ENCODE measurements around the gene MTHFS.
A peak's percentile ranks its signal among the peaks of the same experiment; 100 is the strongest.

MTHFS gene

GRCh38 chr15:79853492-79854328 is 43.1 kb downstream of the MTHFS start:
- DNase-seq (ENCODE audit: low read depth): peak; percentile 95
- H3K4me3 ChIP-seq (ENCODE audit: low read depth, low read length): no peak overlapping the region
- TF ChIP-seq CTCF (conservative IDR thresholded peaks at IDR 0.05; ENCODE audit: low read depth, low read length): peak; percentile 100

GRCh38 chr15:79849789-79850188 is 47.0 kb downstream of the MTHFS start:
- peak; percentile 74 for DNase-seq (ENCODE audit: low read depth)
- peak; percentile 92 for TF ChIP-seq CTCF (conservative IDR thresholded peaks at IDR 0.05; ENCODE audit: low read depth, low read length)
- H3K4me3 ChIP-seq (ENCODE audit: low read depth, low read length): no peak overlapping the region

GRCh38 chr15:79846539-79846938 is 50.3 kb downstream of the MTHFS start:
- no peak for TF ChIP-seq CTCF (conservative IDR thresholded peaks at IDR 0.05; ENCODE audit: low read depth, low read length)
- H3K4me3 ChIP-seq (ENCODE audit: low read depth, low read length): no peak overlapping the region
- no peak for DNase-seq (ENCODE audit: low read depth)

- H3K4me3 ChIP-seq (ENCODE audit: low read depth, low read length): no peak overlapping the region
- TF ChIP-seq CTCF (conservative IDR thresholded peaks at IDR 0.05; ENCODE audit: low read depth, low read length): no peak
- DNase-seq (ENCODE audit: low read depth): no peak
These were observed 52.6 kb downstream of the MTHFS start for GRCh38 chr15:79844221-79844620.

- H3K4me3 ChIP-seq (ENCODE audit: low read depth, low read length): no peak overlapping the region
- no peak for DNase-seq (ENCODE audit: low read depth)
- TF ChIP-seq CTCF (conservative IDR thresholded peaks at IDR 0.05; ENCODE audit: low read depth, low read length): no peak
These were observed 59.0 kb downstream of the MTHFS start for GRCh38 chr15:79837846-79838245.

GRCh38 chr15:79834495-79834894 is 62.3 kb downstream of the MTHFS start:
- TF ChIP-seq CTCF (conservative IDR thresholded peaks at IDR 0.05; ENCODE audit: low read depth, low read length): no peak
- DNase-seq (ENCODE audit: low read depth): no peak
- H3K4me3 ChIP-seq (ENCODE audit: low read depth, low read length): no peak overlapping the region

Measured in choroid plexus epithelial cell (primary cell).